HG02610 (cell line): ENCODE data around the gene U2AF1L4.

ENCODE experiments used
- ATAC-seq: cut with Tn5 transposase; IDR thresholded peaks from one replicate; pipeline ENCODE4 v1.9.1; 2021; ENCODE audit warnings: mild to moderate bottlenecking, moderate library complexity; ENCODE audit not compliant: unreplicated experiment

U2AF1L4 gene

GRCh38 chr19:35745328-35746086 lies at the start of gene U2AF1L4, which contains the start of gene PSENEN:
TSS of gene U2AF1L4 (minus strand) at chr19:35745418. CDS start at chr19:35745391, 27 bp downstream.
TSS of gene PSENEN (plus strand) at chr19:35745651. CDS start at chr19:35745931, 280 bp downstream.
- ATAC-seq: peak; percentile 39

- no peak for ATAC-seq
Measured at GRCh38 chr19:35793381-35794165, 48.4 kb upstream of the U2AF1L4 start.

- no peak for ATAC-seq
Measured at GRCh38 chr19:35792888-35793287, 47.7 kb upstream of the U2AF1L4 start.

GRCh38 chr19:35792312-35792711 lies 47.1 kb upstream of the U2AF1L4 start:
- ATAC-seq: no peak

GRCh38 chr19:35791814-35792279 lies 46.6 kb upstream of the U2AF1L4 start:
- ATAC-seq: no peak

- no peak for ATAC-seq
Measured at GRCh38 chr19:35790981-35791813, 46.0 kb upstream of the U2AF1L4 start.

- no peak for ATAC-seq
Measured at GRCh38 chr19:35789978-35790944, 45.0 kb upstream of the U2AF1L4 start.

GRCh38 chr19:35789195-35789977 lies 44.2 kb upstream of the U2AF1L4 start:
- ATAC-seq: no peak

- no peak for ATAC-seq
Measured at GRCh38 chr19:35788205-35788960, 43.2 kb upstream of the U2AF1L4 start.

- no peak for ATAC-seq
Measured at GRCh38 chr19:35787227-35787799, 42.1 kb upstream of the U2AF1L4 start.

GRCh38 chr19:35786299-35787160 lies 41.3 kb upstream of the U2AF1L4 start:
- no peak for ATAC-seq

GRCh38 chr19:35785339-35785627 lies 40.1 kb upstream of the U2AF1L4 start:
- ATAC-seq: no peak

GRCh38 chr19:35784503-35785338 lies 39.5 kb upstream of the U2AF1L4 start:
- no peak for ATAC-seq

- no peak for ATAC-seq
Measured at GRCh38 chr19:35783469-35784434, 38.5 kb upstream of the U2AF1L4 start.

- ATAC-seq: no peak
Measured at GRCh38 chr19:35782589-35782988, 37.4 kb upstream of the U2AF1L4 start.
